ENCODE results near the gene POU2F3. TPM values are rescaled to one million over a fixed set of nuclear protein-coding genes. Genes with fewer than 3 reads are reported as not detected.
A peak's percentile ranks its signal among the peaks of the same experiment; 100 is the strongest.

POU2F3 gene
- total and polyA plus RNA-seq, 2 experiments from 2014 or later, result not detected

- 2% methylated on average over 48 of the region's 84 CpGs for WGBS (ENCODE audit: low lambda C conversion rate, missing lambda C conversion rate)
- peak; percentile 88 for DNase-seq (ENCODE audit: low spot score)
- H3K27ac ChIP-seq, result peak within 1 kb of the TSS; percentile 88
- H3K9me2 ChIP-seq (replicated peaks; ENCODE audit: insufficient read depth), result no peaks in the 10 kb centered on the region
- TF ChIP-seq EZH2phosphoT487 (IDR thresholded peaks at IDR 0.05; ENCODE audit: low read depth, severe bottlenecking, unreplicated experiment) (no peak), CTCF (IDR thresholded peaks at IDR 0.05; ENCODE audit: poor library complexity) (peak; percentile 32), EZH2 (IDR thresholded peaks at IDR 0.05; ENCODE audit: borderline replicate concordance) (no peak)
- H3K36me3 ChIP-seq (replicated peaks; ENCODE audit: insufficient read depth, low read depth), result no peaks in the 10 kb centered on the region
- peak within 1 kb of the TSS; percentile 82 for H3K4me2 ChIP-seq
- H3K4me3 ChIP-seq, result peak within 1 kb of the TSS; percentile 76
- H4K20me1 ChIP-seq (ENCODE audit: insufficient read depth, poor library complexity, severe bottlenecking), result no peaks in the 10 kb centered on the region
- peaks cover 20% of the 10 kb centered on the region for H3K4me1 ChIP-seq (ENCODE audit: insufficient read depth)
- no peaks in the 10 kb centered on the region for H3K9me3 ChIP-seq (ENCODE audit: low read depth)
- H3K27me3 ChIP-seq, result no peaks in the 10 kb centered on the region
- peaks cover 2% of the 10 kb centered on the region for H3K79me2 ChIP-seq
- peak within 1 kb of the TSS; percentile 69 for H2AFZ ChIP-seq
These were observed 85.2 kb downstream of the POU2F3 start, which contains the start of gene TLCD5 for GRCh38 chr11:120324932-120325810. TSS of gene TLCD5 (plus strand) at chr11:120325299. CDS start at chr11:120327442, 2,143 bp downstream.

- Histone ChIP-seq H3K9me2 (replicated peaks; ENCODE audit: insufficient read depth) (no peaks in the 10 kb centered on the region), H3K4me2 (peak overlapping the region; percentile 82), H2AFZ (no peak overlapping the region), H3K9me3 (ENCODE audit: low read depth) (no peaks in the 10 kb centered on the region), H4K20me1 (ENCODE audit: insufficient read depth, poor library complexity, severe bottlenecking) (no peaks in the 10 kb centered on the region), H3K4me3 (peak overlapping the region; percentile 76), H3K4me1 (ENCODE audit: insufficient read depth) (peaks cover 21% of the 10 kb centered on the region), H3K27me3 (no peaks in the 10 kb centered on the region), H3K79me2 (peaks cover 2% of the 10 kb centered on the region), H3K36me3 (replicated peaks; ENCODE audit: insufficient read depth, low read depth) (no peaks in the 10 kb centered on the region), H3K27ac (peak overlapping the region; percentile 88)
- 64% methylated on average over 3 of the region's 3 CpGs for WGBS (ENCODE audit: low lambda C conversion rate, missing lambda C conversion rate)
- DNase-seq (ENCODE audit: low spot score), result no peak
- no peak for TF ChIP-seq CTCF (IDR thresholded peaks at IDR 0.05; ENCODE audit: poor library complexity)
- no peak for TF ChIP-seq EZH2phosphoT487 (IDR thresholded peaks at IDR 0.05; ENCODE audit: low read depth, severe bottlenecking, unreplicated experiment)
- no peak for TF ChIP-seq EZH2 (IDR thresholded peaks at IDR 0.05; ENCODE audit: borderline replicate concordance)
These were observed 86.3 kb downstream of the POU2F3 start for GRCh38 chr11:120326228-120326627.

GRCh38 chr11:120326845-120327281 lies 86.9 kb downstream of the POU2F3 start:
- peaks cover 2% of the 10 kb centered on the region for H3K79me2 ChIP-seq
- peak overlapping the region; percentile 88 for H3K27ac ChIP-seq
- peak; percentile 53 for DNase-seq (ENCODE audit: low spot score)
- WGBS (ENCODE audit: low lambda C conversion rate, missing lambda C conversion rate), result 30% methylated on average over 4 of the region's 4 CpGs
- H3K4me1 ChIP-seq (ENCODE audit: insufficient read depth), result peaks cover 28% of the 10 kb centered on the region
- H2AFZ ChIP-seq, result no peak overlapping the region
- no peak for TF ChIP-seq EZH2phosphoT487 (IDR thresholded peaks at IDR 0.05; ENCODE audit: low read depth, severe bottlenecking, unreplicated experiment)
- TF ChIP-seq CTCF (IDR thresholded peaks at IDR 0.05; ENCODE audit: poor library complexity), result no peak
- no peak for TF ChIP-seq EZH2 (IDR thresholded peaks at IDR 0.05; ENCODE audit: borderline replicate concordance)
- H3K27me3 ChIP-seq, result no peaks in the 10 kb centered on the region
- no peaks in the 10 kb centered on the region for H3K36me3 ChIP-seq (replicated peaks; ENCODE audit: insufficient read depth, low read depth)
- no peak overlapping the region for H3K4me3 ChIP-seq
- H3K9me3 ChIP-seq (ENCODE audit: low read depth), result no peaks in the 10 kb centered on the region
- no peaks in the 10 kb centered on the region for H4K20me1 ChIP-seq (ENCODE audit: insufficient read depth, poor library complexity, severe bottlenecking)
- H3K4me2 ChIP-seq, result peak overlapping the region; percentile 82
- no peaks in the 10 kb centered on the region for H3K9me2 ChIP-seq (replicated peaks; ENCODE audit: insufficient read depth)
